ENCODE results near the gene CNNM4.

CNNM4 gene

GRCh38 chr2:96760986-96761832 lies 507 bp downstream of the CNNM4 start:
- DNase-seq: peak; percentile 75

- no peak for DNase-seq
Observed at GRCh38 chr2:96762529-96763311, 2.0 kb downstream of the CNNM4 start.

GRCh38 chr2:96763511-96764252 lies 3.0 kb downstream of the CNNM4 start:
- no peak for DNase-seq

- no peak for DNase-seq
Observed at GRCh38 chr2:96764253-96764637, 3.5 kb downstream of the CNNM4 start.

- DNase-seq: no peak
Observed at GRCh38 chr2:96767135-96767871, 6.6 kb downstream of the CNNM4 start.

- no peak for DNase-seq
Observed at GRCh38 chr2:96768083-96768561, 7.4 kb downstream of the CNNM4 start.

- no peak for DNase-seq
Observed at GRCh38 chr2:96769814-96770213, 9.1 kb downstream of the CNNM4 start.

- no peak for DNase-seq
Observed at GRCh38 chr2:96770442-96771202, 9.9 kb downstream of the CNNM4 start.

GRCh38 chr2:96771796-96772618 lies 11.3 kb downstream of the CNNM4 start:
- no peak for DNase-seq

- no peak for DNase-seq
Observed at GRCh38 chr2:96772903-96773671, 12.4 kb downstream of the CNNM4 start.

GRCh38 chr2:96773922-96774321 lies 13.2 kb downstream of the CNNM4 start:
- peak; percentile 51 for DNase-seq

GRCh38 chr2:96775160-96775559 lies 14.5 kb downstream of the CNNM4 start:
- DNase-seq: no peak

- DNase-seq: no peak
Observed at GRCh38 chr2:96783388-96783787, 22.7 kb downstream of the CNNM4 start.

GRCh38 chr2:96787411-96787810 lies 26.7 kb downstream of the CNNM4 start:
- DNase-seq: no peak

- no peak for DNase-seq
Observed at GRCh38 chr2:96788442-96789244, 27.9 kb downstream of the CNNM4 start.

GRCh38 chr2:96789245-96789617 lies 28.5 kb downstream of the CNNM4 start:
- DNase-seq: no peak

GRCh38 chr2:96792772-96793749 lies 32.4 kb downstream of the CNNM4 start:
- no peak for DNase-seq

GRCh38 chr2:96795076-96795475 lies 34.4 kb downstream of the CNNM4 start:
- no peak for DNase-seq
